Skin epidermis (tissue), 12 donors: Measurements from ENCODE around the gene RPS6KB1.
A peak's percentile ranks its signal among the peaks of the same experiment; 100 is the strongest.
"Not testable (repeated sequence)": the region's sequence is repeated elsewhere in the genome, so short reads cannot be mapped to it uniquely, and the experiment has no call there.

Experiments
- H3K27ac ChIP-seq, 21 experiments: fragments of 200-600 bp; sonication (generic) in 11 of 21; one replicate each; pipeline ENCODE4 v1.5.0; 2020; ENCODE audit warnings: mild to moderate bottlenecking in 3 of 21, inconsistent platforms in 2 of 21, moderate library complexity in 2 of 21
- H3K4me3 ChIP-seq, 7 experiments: fragments of 200-600 bp; sonication (generic) in 2 of 7; one replicate each; pipeline ENCODE4 v1.5.0; 2020; ENCODE audit warnings: inconsistent platforms in 2 of 7, mild to moderate bottlenecking in 2 of 7, moderate library complexity in 1 of 7

The RPS6KB1 gene

GRCh38 chr17:59930121-59930520 is 37.2 kb downstream of the RPS6KB1 start:
- H3K4me3 ChIP-seq, H3K27ac ChIP-seq: not testable (repeated sequence)

- not testable (repeated sequence) for H3K27ac ChIP-seq, H3K4me3 ChIP-seq
Observed at GRCh38 chr17:59930768-59931167, 37.8 kb downstream of the RPS6KB1 start.

- H3K27ac ChIP-seq, H3K4me3 ChIP-seq: not testable (repeated sequence)
Observed at GRCh38 chr17:59933317-59933716, 40.4 kb downstream of the RPS6KB1 start.

- H3K4me3 ChIP-seq, H3K27ac ChIP-seq: not testable (repeated sequence)
Observed at GRCh38 chr17:59940697-59941096, 47.8 kb downstream of the RPS6KB1 start.

- Histone ChIP-seq H3K27ac (no peak overlapping the region), H3K4me3 (no peak overlapping the region)
Observed at GRCh38 chr17:59941131-59941530, 48.2 kb downstream of the RPS6KB1 start.

GRCh38 chr17:59946433-59946832 is 53.5 kb downstream of the RPS6KB1 start:
- H3K27ac ChIP-seq, H3K4me3 ChIP-seq: not testable (repeated sequence)

GRCh38 chr17:59947310-59947709 is 54.4 kb downstream of the RPS6KB1 start:
- not testable (repeated sequence) for H3K4me3 ChIP-seq, H3K27ac ChIP-seq

GRCh38 chr17:59950049-59950448 is 57.1 kb downstream of the RPS6KB1 start:
- H3K4me3 ChIP-seq = no peak overlapping the region

GRCh38 chr17:59954856-59955255 is 61.9 kb downstream of the RPS6KB1 start:
- H3K4me3 ChIP-seq = no peak overlapping the region
- no peak overlapping the region for H3K27ac ChIP-seq

More at GRCh38 chr17:59950049-59950448, 57.1 kb downstream of the RPS6KB1 start:
- H3K27ac ChIP-seq = no peak overlapping the region

- H3K27ac ChIP-seq, H3K4me3 ChIP-seq: not testable (repeated sequence)
Observed at GRCh38 chr17:59959574-59959973, 66.7 kb downstream of the RPS6KB1 start.

GRCh38 chr17:59962739-59963318 is 69.9 kb downstream of the RPS6KB1 start:
- H3K27ac ChIP-seq = no peak overlapping the region
- H3K4me3 ChIP-seq = no peak overlapping the region

- H3K27ac ChIP-seq = peak overlapping the region; percentile 8 to 96 (median 92)
- H3K4me3 ChIP-seq = peak overlapping the region; percentile 67 to 90 (median 80)
Observed at GRCh38 chr17:59963738-59964481, 71.0 kb downstream of the RPS6KB1 start.

GRCh38 chr17:59964482-59965328 is 71.8 kb downstream of the RPS6KB1 start, which contains the start of gene RNFT1:
Gene RNFT1, minus strand, starts transcription at chr17:59964740. Its CDS starts 77 bp downstream, at chr17:59964663.
- Histone ChIP-seq H3K4me3 (peak within 1 kb of the TSS; percentile 67 to 90 (median 80)), H3K27ac (peak within 1 kb of the TSS; percentile 8 to 96 (median 92))

GRCh38 chr17:59971771-59972170 is 78.8 kb downstream of the RPS6KB1 start:
- not testable (repeated sequence) for H3K27ac ChIP-seq, H3K4me3 ChIP-seq

- Histone ChIP-seq H3K27ac (no peak overlapping the region), H3K4me3 (no peak overlapping the region)
Observed at GRCh38 chr17:59972778-59973177, 79.9 kb downstream of the RPS6KB1 start.

- not testable (repeated sequence) for H3K27ac ChIP-seq, H3K4me3 ChIP-seq
Observed at GRCh38 chr17:59973483-59973882, 80.6 kb downstream of the RPS6KB1 start.

GRCh38 chr17:59975166-59975565 is 82.2 kb downstream of the RPS6KB1 start:
- not testable (repeated sequence) for H3K27ac ChIP-seq, H3K4me3 ChIP-seq

GRCh38 chr17:59996608-59997007 is 103.7 kb downstream of the RPS6KB1 start:
- not testable (repeated sequence) for H3K4me3 ChIP-seq, H3K27ac ChIP-seq
